Uterus (tissue), 2 donors: ENCODE data around the gene S100A8.

Experiments used
- CTCF ChIP-seq, 4 experiments: fragments of 200-600 bp in 2 of 4; fragments of 450-650 bp in 2 of 4; sonication (generic) in 2 of 4; IDR thresholded peaks; one replicate each; pipeline ENCODE4 v1.5.1; 2016 to 2019; ENCODE audit warnings: antibody characterized with exemption in 4 of 4, mild to moderate bottlenecking in 2 of 4, moderate library complexity in 1 of 4
- POLR2A ChIP-seq, 2 donors: fragments of 450-650 bp; IDR thresholded peaks; one replicate each; pipeline ENCODE4 v1.6.1; 2016; ENCODE audit warnings: antibody characterized with exemption in 2 of 2, mild to moderate bottlenecking in 1 of 2, moderate library complexity in 1 of 2

- no peak for TF ChIP-seq CTCF (IDR thresholded peaks at IDR 0.05)
- no peak for TF ChIP-seq POLR2A (IDR thresholded peaks at IDR 0.05)
These were observed 1.9 kb upstream of the S100A8 start for GRCh38 chr1:153392822-153393221.
